Fibroblast of the aortic adventitia (primary cell): ENCODE data around the gene PROK1. TPM values are rescaled to one million over a fixed set of nuclear protein-coding genes. Genes with fewer than 3 reads are reported as not detected.
"Not testable (repeated sequence)": the region's sequence is repeated elsewhere in the genome, so short reads cannot be mapped to it uniquely, and the experiment has no call there.

Experiments
- DNase-seq: peaks from one replicate; pipeline ENCODE4 v3.0.0-alpha.2; 2010; ENCODE audit warnings: low read depth
- H3K4me3 ChIP-seq: 2 replicates; pipeline ENCODE4 v1.5.1; 2011; ENCODE audit warnings: low read depth, mild to moderate bottlenecking, control low read depth, low read length, moderate library complexity
- CTCF ChIP-seq: IDR thresholded peaks from 2 replicates; pipeline ENCODE4 v1.5.1; 2011; ENCODE audit warnings: mild to moderate bottlenecking, low read length, control low read depth, inconsistent platforms; ENCODE audit not compliant: insufficient read depth
- total RNA-seq: library from RNA; depleted of rRNA; stranded (reverse); fragments of >200 nt; gene quantifications from 2 replicates; pipeline ENCODE4 v1.2.3, GENCODE V29; 2012; ENCODE audit warnings: low replicate concordance

The PROK1 gene
- total RNA-seq, 1 donor, result not detected

- DNase-seq, result no peak
- H3K4me3 ChIP-seq, result no peak overlapping the region
- TF ChIP-seq CTCF, result no peak
Measured at GRCh38 chr1:110433213-110433612, 17.7 kb upstream of the PROK1 start.

GRCh38 chr1:110433803-110434202 is 17.1 kb upstream of the PROK1 start:
- peak; percentile 30 for DNase-seq
- no peak overlapping the region for H3K4me3 ChIP-seq
- peak; percentile 27 for TF ChIP-seq CTCF

DNA sequence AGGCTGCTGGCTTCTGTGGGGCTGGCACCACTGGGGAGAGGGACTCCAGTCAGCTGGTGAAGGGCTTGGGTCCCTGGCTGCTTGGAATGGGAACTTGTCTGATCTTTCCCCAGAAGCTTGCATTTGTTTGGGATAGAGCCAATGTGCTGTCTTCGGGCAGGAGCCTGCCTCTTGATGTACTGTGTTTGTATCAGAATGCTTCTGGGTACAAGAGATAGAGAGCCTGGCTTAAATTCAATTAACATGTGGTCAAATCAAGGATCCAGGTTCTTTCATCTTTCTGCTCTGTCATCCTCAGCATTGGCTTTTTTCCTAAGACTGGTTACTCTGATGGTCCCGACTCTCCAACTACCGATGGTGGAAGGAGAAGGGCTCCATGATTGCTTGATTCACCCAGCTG is 16.0 kb upstream of the PROK1 start:
- H3K4me3 ChIP-seq, result no peak overlapping the region
- no peak for TF ChIP-seq CTCF
- no peak for DNase-seq

DNA sequence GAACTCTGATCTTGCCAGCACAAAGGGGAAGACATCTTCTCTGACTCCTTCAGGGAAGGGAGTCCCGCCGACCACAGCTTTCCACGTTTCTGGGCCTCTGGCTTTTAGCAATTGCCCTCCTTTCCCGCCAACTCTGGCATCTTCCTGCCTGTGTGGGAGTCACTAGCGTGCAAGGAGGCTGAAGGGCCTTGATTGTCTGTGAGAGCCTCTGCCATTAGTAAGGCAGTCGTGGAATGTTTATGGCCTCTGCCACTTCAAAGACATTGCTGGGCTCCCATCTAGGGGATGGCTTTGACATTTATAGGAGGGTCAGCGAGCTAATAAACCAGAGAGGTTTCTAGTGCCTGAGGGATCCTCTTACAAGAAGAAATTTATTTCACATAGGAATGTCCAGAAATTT is 14.3 kb upstream of the PROK1 start:
- H3K4me3 ChIP-seq, result no peak overlapping the region
- DNase-seq, result peak; percentile 20
- no peak for TF ChIP-seq CTCF

DNA sequence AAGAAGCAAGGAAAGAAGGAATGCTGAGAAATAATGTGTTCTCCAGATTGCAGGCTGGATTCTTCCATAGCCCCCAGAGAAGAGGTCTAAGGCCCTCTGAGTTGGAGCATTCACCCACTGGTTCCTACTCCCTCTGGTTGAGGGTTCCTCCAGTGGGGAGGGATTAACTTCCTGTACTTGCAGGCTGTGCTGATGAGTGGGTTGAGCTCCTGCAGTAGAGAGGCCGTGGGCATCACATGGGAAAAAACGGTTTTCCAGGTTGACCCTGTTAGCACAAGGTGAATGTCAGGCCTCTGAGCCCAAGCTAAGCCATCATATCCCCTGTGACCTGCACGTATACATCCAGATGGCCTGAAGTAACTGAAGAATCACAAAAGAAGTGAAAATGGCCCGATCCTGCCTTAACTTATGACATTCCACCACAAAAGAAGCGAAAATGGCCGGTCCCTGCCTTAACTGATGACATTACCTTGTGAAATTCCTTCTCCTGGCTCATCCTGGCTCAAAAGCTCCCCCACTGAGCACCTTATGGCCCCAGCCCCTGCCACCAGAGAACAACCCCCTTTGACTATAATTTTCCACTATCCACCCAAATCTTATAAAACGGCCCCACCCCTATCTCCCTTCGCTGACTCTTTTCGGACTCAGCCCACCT is 13.2 kb upstream of the PROK1 start:
- not testable (repeated sequence) for DNase-seq, H3K4me3 ChIP-seq

GRCh38 chr1:110438893-110439292 is 12.1 kb upstream of the PROK1 start:
- no peak for TF ChIP-seq CTCF

GRCh38 chr1:110439873-110440272 is 11.1 kb upstream of the PROK1 start:
- H3K4me3 ChIP-seq, DNase-seq: not testable (repeated sequence)

More at GRCh38 chr1:110438893-110439292, 12.1 kb upstream of the PROK1 start:
- no peak overlapping the region for H3K4me3 ChIP-seq
- DNase-seq, result peak; percentile 24

DNA sequence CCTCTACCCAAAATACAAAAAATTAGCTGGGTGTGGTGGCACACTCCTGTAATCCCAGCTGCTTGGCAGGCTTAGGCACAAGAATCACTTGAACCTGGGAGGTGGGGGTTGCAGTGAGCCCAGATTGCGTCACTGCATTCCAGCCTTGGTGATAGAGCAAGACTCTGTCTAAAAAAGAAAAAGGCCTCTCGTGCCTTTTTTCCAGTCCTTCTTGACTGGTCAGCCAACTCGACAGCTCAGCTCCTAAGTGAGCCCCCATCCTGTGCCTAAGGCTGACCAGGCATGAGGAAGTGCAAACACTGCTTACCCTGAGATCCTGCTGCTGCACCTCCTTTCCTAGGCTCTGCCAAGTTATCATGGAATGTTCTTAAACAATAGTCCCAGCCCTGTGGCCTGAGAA is 10.1 kb upstream of the PROK1 start:
- no peak for TF ChIP-seq CTCF
- DNase-seq, result peak; percentile 90
- H3K4me3 ChIP-seq, result no peak overlapping the region
